Fibroblast of mammary gland (primary cell): ENCODE data around the gene RMP24.
"Not testable (repeated sequence)": the region's sequence is repeated elsewhere in the genome, so short reads cannot be mapped to it uniquely, and the experiment has no call there.

Experiments used
- DNase-seq: peaks from one replicate; pipeline ENCODE4 v3.0.0-alpha.2; 2010; ENCODE audit warnings: low read depth
- H3K4me3 ChIP-seq: 2 replicates; pipeline ENCODE4 v1.5.1; 2011; ENCODE audit warnings: low read depth, mild to moderate bottlenecking, low read length, moderate library complexity; ENCODE audit not compliant: control insufficient read depth
- TF ChIP-seq, protein P1 (sequence below): conservative IDR thresholded peaks from 2 replicates; pipeline ENCODE4 v1.5.1; 2011; ENCODE audit warnings: low read depth, low read length, inconsistent platforms; ENCODE audit not compliant: control insufficient read depth, insufficient read depth

The RMP24 gene

DNA sequence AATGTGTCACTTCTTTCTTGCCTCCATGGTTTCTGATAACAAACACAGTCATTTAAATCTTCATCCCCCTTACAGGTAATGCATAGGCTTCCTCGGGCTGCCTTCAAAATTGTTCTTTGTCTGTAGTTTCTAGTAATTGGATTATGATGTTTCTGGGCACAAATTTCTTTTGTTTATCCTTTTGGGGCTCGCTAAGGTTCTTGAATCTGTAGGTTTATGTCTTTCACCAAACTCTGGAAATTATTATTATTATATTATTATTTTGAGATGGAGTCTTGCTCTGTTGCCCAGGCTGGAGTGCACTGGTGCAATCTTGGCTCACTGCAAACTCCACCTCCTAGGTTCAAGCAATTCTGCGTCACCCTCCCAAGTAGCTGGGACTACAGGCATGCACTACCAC lies 16.3 kb upstream of the RMP24 start:
- no peak overlapping the region for H3K4me3 ChIP-seq
- DNase-seq = no peak
- TF ChIP-seq, protein P1, sequence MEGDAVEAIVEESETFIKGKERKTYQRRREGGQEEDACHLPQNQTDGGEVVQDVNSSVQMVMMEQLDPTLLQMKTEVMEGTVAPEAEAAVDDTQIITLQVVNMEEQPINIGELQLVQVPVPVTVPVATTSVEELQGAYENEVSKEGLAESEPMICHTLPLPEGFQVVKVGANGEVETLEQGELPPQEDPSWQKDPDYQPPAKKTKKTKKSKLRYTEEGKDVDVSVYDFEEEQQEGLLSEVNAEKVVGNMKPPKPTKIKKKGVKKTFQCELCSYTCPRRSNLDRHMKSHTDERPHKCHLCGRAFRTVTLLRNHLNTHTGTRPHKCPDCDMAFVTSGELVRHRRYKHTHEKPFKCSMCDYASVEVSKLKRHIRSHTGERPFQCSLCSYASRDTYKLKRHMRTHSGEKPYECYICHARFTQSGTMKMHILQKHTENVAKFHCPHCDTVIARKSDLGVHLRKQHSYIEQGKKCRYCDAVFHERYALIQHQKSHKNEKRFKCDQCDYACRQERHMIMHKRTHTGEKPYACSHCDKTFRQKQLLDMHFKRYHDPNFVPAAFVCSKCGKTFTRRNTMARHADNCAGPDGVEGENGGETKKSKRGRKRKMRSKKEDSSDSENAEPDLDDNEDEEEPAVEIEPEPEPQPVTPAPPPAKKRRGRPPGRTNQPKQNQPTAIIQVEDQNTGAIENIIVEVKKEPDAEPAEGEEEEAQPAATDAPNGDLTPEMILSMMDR = no peak

DNA sequence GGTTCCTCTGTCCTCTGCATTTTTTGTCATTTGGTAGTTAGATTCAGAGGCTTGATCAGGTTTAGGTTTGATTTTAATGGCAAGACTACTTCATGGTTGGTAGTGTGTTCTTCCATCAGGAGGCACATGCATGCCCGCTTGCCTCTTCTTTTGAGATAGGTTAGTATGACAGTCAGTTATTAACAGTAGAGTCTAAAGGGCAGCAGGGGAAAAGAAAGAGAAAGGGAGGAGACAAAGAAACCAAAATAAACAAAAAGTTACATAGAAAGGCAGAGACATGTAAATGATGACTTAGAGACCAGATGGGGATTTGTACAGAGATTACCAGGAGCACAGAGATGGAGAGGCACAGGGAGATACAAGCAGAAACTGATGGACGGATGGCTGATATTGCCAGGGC lies 10.2 kb upstream of the RMP24 start:
- no peak overlapping the region for H3K4me3 ChIP-seq
- no peak for DNase-seq
- TF ChIP-seq, protein P1 = no peak

DNA sequence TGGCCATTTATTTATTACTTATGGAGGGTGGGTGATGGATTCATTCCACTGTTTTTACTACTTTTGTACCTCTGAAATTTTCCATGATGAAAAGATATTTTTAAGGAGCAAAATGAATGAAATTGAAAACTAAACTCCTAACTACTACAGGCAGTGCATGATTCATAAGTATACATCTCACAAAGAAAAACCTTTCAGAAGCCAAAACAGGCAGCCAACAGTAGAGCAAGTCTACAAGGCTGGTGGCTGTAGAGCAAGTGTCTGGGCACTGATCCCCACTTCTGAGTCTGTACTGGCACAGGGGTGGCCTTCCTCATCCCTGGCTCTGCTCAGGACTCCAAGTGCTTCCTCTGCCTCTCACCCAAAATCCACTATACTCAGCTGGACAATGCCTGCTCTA lies 8.2 kb upstream of the RMP24 start:
- TF ChIP-seq, protein P1 = no peak
- H3K4me3 ChIP-seq = no peak overlapping the region
- DNase-seq = no peak

DNA sequence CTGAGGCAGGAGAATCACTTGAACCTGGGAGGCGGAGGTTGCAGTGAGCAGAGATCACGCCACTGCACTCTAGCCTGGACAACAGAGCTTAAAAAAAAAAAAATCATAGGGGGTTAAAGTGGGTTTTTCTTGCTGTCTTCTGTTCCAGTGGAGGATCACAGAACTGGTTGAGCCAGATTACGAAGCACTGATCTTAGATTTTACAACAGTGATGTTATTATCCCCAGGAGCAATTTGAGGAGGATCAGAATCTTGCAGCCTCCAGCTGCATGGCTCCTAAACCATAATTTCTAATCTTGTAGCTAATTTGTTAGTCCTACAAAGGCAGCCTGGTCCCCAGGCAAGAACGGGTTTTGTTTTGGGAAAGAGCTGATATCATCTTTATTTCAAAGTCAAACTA lies 4.6 kb upstream of the RMP24 start:
- DNase-seq, H3K4me3 ChIP-seq: not testable (repeated sequence)

DNA sequence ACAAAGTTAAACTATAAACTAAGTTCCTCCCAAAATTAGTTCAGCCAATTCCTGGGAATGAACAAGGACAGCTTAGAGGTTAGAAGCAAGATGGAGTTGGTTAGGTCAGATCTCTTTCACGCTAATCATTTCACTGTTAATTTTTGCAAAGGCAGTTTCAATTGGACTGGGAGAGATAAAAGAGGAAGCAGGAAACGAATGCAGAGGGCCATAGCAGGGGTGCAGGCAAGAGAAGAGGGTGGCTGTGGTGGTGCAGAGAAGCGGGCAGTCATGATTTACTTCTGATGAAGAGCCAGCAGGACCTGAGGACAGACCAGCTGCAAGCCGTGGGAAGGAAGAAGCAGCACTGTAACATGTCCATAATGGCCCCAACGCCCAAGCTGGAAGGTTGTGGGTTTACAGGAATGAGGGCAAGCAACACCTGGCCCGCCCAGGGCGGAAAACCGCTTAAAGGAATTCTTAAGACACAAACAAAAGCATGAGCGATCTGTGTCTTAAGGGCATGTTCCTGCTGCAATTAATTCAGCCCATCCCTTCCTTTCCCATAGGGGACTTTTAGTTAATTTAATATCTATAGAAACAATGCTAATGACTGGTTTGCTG lies 4.1 kb upstream of the RMP24 start:
- TF ChIP-seq, protein P1 = no peak
- no peak overlapping the region for H3K4me3 ChIP-seq
- DNase-seq = no peak

DNA sequence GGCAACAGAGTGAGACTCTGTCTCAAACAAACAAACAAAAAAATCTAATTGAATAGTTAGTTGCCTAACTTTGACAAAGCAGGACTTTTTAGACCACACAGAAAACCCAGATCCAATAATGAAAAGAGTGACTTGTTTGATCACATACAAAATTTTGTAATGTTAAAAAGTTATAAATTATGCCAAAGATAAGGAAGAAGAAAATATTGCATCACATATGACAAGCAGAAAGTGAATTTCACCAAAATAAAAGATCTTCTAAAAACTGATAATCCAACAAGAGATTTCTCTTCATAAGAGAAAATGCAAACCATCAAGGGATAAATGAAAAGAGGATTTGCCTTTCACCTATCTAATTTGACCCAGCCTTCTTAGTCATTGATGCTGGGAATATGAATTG lies 2.8 kb upstream of the RMP24 start:
- TF ChIP-seq, protein P1 = no peak
- DNase-seq = peak; percentile 38
- no peak overlapping the region for H3K4me3 ChIP-seq

DNA sequence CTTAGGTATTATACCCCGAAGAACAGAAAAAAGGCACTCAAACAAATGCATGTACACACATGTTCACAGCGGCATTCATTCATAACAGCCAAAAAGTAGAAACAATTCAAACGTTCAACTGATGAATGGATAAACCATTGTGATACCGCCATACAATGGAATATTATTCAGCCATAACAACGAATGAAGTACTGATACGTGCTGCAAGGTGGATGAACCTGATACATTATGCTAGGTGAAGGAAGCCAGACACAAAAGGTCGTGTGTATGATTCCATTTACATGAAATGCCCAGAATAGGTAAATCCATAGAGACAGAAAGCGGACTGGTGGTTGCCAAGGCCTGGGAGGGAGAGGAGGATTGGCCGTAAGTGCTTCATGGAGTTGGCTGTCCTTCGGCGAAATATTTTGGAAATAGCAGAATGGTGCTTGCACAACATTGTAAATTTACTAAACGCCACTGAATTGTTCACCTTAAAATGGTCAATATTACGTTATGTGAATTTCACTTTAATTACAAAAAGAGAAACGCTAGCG lies 750 bp upstream of the RMP24 start:
- peak overlapping the region; percentile 99 for H3K4me3 ChIP-seq
- TF ChIP-seq, protein P1 = no peak
- DNase-seq = no peak
